HG03342 (cell line): ENCODE measurements around the gene ASRGL1.

ENCODE experiments used
- ATAC-seq: cut with Tn5 transposase; IDR thresholded peaks from one replicate; pipeline ENCODE4 v1.9.1; 2021; ENCODE audit warnings: mild to moderate bottlenecking, moderate library complexity; ENCODE audit not compliant: unreplicated experiment

ASRGL1 gene

GRCh38 chr11:62392506-62392905 is 55.3 kb downstream of the ASRGL1 start:
- ATAC-seq: no peak

GRCh38 chr11:62393061-62393611 is 55.9 kb downstream of the ASRGL1 start:
- ATAC-seq: no peak

DNA sequence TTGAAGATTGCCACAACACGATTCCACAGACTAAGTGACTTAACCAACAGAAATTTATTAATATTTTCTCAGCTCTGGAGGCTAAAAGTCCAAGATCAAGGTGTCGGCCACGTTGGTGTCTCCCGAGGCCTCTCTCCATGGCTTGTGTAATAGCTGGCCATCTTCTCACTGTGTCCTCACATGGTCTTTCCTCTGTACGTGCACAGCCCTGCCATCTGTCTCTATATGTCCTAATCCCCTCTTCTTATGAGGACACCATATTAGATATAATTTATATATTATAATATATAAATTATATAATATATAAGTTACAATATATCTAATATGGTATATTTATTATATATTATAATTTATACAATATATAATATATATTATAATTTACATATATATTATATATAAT is 56.5 kb downstream of the ASRGL1 start:
- ATAC-seq: no peak

GRCh38 chr11:62394825-62395538 is 57.7 kb downstream of the ASRGL1 start:
- no peak for ATAC-seq

DNA sequence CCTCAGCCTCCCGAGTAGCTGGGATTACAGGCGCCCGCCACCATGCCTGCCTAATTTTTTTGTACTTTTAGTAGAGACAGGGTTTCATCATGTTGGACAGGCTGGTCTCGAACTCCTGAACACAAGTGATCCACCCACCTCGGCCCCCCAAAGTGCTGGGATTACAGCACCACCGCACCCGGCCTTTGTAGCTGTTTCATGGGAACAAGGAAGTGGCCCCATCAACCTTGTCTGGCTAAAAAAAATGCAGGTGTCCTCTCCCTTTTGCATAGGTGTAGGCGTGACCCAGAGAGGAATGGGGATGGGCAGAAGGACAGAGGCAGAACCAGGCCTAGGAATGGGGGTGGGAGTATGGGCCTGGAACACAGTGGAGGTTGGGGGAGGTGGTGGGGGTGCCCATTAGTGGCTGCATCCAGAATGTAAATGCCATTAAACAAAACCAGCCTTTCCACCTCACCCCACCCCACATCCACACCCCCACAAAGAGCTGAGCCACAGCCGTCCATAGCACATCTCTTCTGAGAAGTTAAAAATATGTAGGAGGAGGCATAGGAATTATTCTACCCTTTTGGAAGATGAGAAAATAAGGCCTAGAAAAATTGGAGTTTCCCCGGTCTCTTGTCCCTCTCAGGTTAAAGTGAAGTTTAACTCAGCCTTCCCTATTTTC is 58.8 kb downstream of the ASRGL1 start:
- no peak for ATAC-seq

DNA sequence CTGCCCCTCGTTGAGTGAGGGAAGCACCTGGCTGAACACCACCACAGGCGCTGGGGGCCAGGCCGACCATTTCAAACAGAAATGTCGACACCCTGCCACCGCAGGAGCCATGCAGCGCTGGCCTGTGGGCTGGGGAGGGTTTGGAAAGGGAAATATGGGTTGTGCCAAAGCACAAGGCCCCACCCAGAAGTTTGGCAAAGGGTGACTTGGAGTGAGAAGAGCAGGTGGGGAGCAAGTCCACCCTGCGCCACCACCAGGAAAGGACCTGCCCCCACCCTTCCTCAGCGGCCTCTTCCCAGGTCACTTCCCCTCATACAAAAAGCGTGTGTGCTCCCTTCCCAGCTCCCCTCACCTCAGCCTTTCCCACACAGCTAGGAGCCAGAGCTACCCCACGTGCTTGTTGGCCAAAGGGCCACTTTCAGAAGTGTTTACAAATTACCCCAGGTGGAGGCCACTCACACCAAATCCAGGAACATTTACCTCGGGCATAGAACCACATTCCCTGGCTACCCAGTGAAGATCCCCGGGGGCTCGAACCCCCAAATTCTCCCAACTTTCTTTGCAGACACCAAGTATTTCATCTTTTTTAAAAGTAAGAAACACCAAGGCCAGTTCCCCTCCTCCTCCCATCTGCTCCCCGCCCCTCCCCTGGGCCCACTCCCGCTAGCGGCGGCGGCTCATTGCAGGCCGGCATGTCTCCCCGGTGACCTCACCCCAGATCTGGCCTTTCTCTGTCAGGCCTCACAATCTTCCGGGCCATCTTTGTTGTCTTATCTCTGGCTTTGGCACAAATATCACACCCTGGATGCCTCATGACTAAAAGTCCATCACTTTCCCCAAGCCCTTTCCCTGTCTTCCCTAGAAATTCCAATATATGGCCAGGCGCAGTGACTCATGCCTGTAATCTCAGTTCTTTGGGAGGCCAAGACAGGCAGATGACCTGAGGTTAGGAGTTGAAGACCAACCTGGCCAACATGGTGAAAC is 61.1 kb downstream of the ASRGL1 start:
- ATAC-seq: no peak

- no peak for ATAC-seq
Measured at GRCh38 chr11:62399172-62399877, 62.1 kb downstream of the ASRGL1 start.

DNA sequence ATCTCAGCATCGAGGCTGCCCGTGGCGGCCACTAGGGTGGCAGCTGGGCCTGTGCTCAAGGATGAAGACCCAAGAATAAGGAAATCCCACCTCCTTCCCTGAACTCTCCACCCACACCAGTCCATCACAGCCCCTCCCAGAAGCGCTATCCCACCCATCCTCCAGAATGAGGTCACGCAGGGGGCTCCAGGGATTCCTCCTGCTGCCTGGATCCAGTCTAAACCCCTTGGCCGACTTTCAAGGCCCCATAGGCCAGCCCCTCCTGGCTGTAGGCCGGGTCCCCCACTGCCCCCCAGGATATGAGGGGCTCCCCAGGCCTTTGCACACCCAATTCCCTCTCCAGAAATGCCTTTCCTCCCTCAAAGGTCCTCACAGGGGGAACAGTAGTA is 62.6 kb downstream of the ASRGL1 start:
- no peak for ATAC-seq

- no peak for ATAC-seq
Measured at GRCh38 chr11:62400281-62400680, 63.0 kb downstream of the ASRGL1 start.

DNA sequence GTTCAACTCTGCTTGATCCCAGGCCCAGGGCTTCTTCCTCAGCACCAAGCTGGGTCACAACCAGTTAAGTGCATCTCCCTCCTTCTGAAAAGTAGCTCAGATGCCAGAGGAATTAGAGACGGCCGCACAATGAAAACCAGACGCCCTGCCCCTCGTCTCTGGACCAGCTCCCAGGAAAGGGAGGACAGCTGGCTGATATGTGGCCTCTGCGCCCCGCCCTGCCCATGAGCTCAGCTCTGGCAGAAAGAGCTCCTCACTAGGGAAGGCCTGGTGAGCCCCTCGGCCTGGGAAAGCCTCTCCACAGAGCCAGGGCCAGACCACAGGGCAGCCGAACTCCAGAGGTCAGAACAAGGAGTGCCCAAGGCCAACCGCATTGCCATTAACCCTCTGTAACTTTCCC is 63.5 kb downstream of the ASRGL1 start:
- no peak for ATAC-seq

- no peak for ATAC-seq
Measured at GRCh38 chr11:62401356-62401755, 64.1 kb downstream of the ASRGL1 start.

DNA sequence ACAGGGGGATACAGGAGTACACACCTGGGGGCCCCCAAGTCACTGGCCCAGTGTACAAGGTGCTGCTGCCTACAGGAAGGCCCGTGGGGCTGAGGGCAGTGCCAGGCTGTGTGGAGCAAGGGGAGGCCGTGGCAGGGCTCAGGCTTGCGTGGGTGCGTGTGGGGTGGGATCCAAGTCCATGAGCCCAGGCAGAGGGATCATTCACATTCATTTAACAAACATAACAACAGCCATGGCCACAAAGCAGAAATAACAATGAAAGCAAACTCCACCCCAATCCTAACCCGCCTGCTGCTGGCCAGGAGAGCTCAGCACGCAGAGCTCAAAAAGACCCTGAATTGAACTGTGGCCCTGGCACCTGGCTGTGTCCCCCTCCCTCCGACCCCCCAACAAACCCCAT is 64.6 kb downstream of the ASRGL1 start:
- no peak for ATAC-seq

GRCh38 chr11:62402226-62402959 is 65.1 kb downstream of the ASRGL1 start:
- ATAC-seq: no peak

DNA sequence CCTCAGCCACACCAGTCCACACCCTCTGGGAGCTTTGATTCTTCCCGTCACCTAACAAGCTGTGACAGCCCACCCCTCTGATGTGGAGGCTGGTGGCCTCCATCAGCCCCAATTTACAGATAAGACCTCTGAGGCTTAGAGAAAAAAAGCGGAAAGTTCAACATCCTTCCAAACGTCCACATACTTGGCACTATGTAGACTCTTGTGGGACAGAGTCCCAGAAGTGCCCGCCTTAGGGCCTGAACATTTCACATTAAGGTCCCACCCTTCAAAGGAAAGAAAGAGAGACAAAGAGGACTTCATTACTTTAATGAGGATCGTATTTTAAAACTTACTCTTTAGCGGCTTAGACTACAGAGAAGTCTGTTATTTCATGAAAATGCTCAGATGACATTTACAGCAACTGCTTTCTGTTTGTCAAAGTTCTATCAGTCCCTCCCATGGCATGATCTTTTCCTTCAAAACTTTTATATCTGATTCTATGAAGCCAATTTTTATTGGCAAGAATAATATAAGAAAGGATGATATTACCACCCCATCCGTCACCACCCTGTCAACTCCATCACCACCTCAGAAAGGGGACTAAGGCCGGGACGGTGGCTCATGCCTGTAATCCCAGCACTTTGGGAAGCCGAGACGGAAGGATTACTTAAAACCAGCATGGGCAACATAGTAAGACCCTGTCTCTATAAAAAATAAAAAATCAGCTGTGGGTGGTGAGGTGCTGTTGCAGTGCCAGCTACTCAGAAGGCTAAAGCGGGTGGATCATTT is 65.9 kb downstream of the ASRGL1 start:
- no peak for ATAC-seq

DNA sequence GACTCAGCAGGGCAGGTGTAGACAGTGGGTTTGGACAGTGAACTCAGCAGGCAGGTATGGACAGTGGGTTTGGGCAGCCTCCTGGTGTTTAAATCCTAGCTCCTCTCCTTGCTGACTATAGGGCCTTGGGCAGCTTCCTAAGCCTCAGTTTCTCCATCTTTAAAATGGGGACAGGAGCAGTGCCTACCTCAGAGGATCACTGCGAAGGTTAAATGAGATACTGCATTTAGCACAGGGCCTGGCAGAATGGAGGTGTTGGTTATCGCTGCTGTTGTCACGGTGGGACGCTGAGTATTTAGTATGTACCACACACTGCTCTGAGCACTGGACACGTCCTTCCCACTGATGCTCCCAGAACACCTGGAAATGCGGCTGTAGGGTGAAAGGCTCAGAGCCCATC is 67.2 kb downstream of the ASRGL1 start:
- ATAC-seq: no peak

DNA sequence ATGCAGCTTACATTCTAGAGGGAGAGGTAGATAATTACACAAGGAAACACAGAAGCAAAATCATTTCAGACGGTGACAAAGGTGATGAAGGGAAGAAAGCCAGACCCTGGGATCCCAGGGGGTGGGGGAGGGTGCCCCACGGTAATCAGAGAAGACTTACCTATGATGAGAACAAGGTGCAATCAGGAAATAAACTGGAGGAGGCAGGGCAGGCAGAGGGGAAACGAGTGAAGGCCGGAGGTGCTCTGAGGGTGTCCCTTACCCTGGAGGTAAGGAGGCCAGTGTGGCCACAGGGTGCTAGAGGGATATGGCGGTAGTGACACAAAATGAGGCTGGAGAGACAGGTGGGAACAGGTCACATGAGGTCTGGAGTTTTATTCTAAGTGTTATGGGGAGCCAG is 67.7 kb downstream of the ASRGL1 start:
- ATAC-seq: no peak

GRCh38 chr11:62406034-62406433 is 68.8 kb downstream of the ASRGL1 start:
- ATAC-seq: no peak

GRCh38 chr11:62409831-62410230 is 72.6 kb downstream of the ASRGL1 start:
- ATAC-seq: no peak

DNA sequence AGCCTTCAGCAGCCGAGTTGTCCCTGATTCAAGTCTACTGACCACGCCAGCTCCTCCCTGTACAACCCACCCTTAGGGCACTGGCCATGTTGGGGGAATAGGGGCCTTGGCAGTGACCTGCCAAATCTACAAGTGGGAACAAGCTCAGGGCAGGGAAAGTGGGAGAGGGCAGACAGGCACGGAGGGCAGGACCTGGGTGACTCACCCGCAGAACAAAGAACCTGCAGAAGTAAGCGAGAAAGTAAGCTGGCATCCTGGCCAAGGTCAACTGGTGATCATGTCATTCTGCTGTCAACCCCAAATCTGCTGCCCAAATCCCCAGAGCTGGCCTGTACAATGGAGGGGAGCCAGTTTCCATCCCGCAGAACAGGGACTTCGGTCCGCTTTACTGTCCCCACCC is 73.7 kb downstream of the ASRGL1 start:
- no peak for ATAC-seq
